Measurements from ENCODE around the gene SLC22A23. TPM values are rescaled to one million over a fixed set of nuclear protein-coding genes. Genes with fewer than 3 reads are reported as not detected.

The SLC22A23 gene
- total RNA-seq, 4 donors from 2014 or later = 6.2 to 10.8 (median 7.8) TPM

GRCh38 chr6:3398165-3398562 is 58.7 kb downstream of the SLC22A23 start:
- Histone ChIP-seq H3K27ac (no peak overlapping the region), H3K9me3 (no peaks in the 10 kb centered on the region)

GRCh38 chr6:3397229-3398164 is 59.4 kb downstream of the SLC22A23 start:
- WGBS, 2 donors (ENCODE audit: low coverage in 1 of 2) = 69 to 92% methylated on average over 4 to 6 of the region's 7 CpGs
- H3K9me3 ChIP-seq = no peaks in the 10 kb centered on the region
- no peak overlapping the region for H3K4me3 ChIP-seq
- no peak overlapping the region for H3K27ac ChIP-seq
- H3K4me1 ChIP-seq = peaks cover 0 to 32% (median 0%) of the 10 kb centered on the region in 3 donors
- no peaks in the 10 kb centered on the region for H3K36me3 ChIP-seq
- H3K27me3 ChIP-seq = no peaks in the 10 kb centered on the region
- no peak for ATAC-seq
- TF ChIP-seq CTCF (IDR thresholded peaks at IDR 0.05) (no peak), POLR2AphosphoS5 (IDR thresholded peaks at IDR 0.05) (no peak), EP300 (IDR thresholded peaks at IDR 0.05) (no peak), POLR2A (IDR thresholded peaks at IDR 0.05) (no peak)

More at GRCh38 chr6:3398165-3398562, 58.7 kb downstream of the SLC22A23 start:
- no peaks in the 10 kb centered on the region for H3K36me3 ChIP-seq
- peaks cover 0 to 36% (median 3%) of the 10 kb centered on the region in 3 donors for H3K4me1 ChIP-seq
- TF ChIP-seq EP300 (IDR thresholded peaks at IDR 0.05) (no peak), POLR2A (IDR thresholded peaks at IDR 0.05) (no peak), CTCF (IDR thresholded peaks at IDR 0.05) (no peak), POLR2AphosphoS5 (IDR thresholded peaks at IDR 0.05) (no peak)
- 20 to 35% methylated on average over 2 to 3 of the region's 3 CpGs for WGBS, 2 donors (ENCODE audit: low coverage in 1 of 2)
- ATAC-seq = no peak
- H3K27me3 ChIP-seq = no peaks in the 10 kb centered on the region
- no peak overlapping the region for H3K4me3 ChIP-seq

GRCh38 chr6:3396503-3397180 is 60.2 kb downstream of the SLC22A23 start:
- no peak overlapping the region for H3K27ac ChIP-seq

GRCh38 chr6:3394671-3395070 is 62.2 kb downstream of the SLC22A23 start:
- Histone ChIP-seq H3K36me3 (no peaks in the 10 kb centered on the region), H3K4me1 (peaks cover 0 to 31% (median 4%) of the 10 kb centered on the region in 3 donors), H3K27me3 (no peaks in the 10 kb centered on the region), H3K4me3 (no peak overlapping the region), H3K27ac (no peak overlapping the region), H3K9me3 (no peaks in the 10 kb centered on the region)
- no peak for ATAC-seq
- 60 to 88% methylated on average over 1 to 6 of the region's 7 CpGs for WGBS, 2 donors (ENCODE audit: low coverage in 1 of 2)
- TF ChIP-seq POLR2A (IDR thresholded peaks at IDR 0.05) (no peak), POLR2AphosphoS5 (IDR thresholded peaks at IDR 0.05) (no peak), EP300 (IDR thresholded peaks at IDR 0.05) (no peak)

More at GRCh38 chr6:3396503-3397180, 60.2 kb downstream of the SLC22A23 start:
- H3K4me1 ChIP-seq = peaks cover 0 to 27% (median 0%) of the 10 kb centered on the region in 3 donors
- no peak overlapping the region for H3K4me3 ChIP-seq
- WGBS, 2 donors (ENCODE audit: low coverage in 1 of 2) = 89 to 100% methylated on average over 5 to 7 of the region's 19 CpGs
- no peaks in the 10 kb centered on the region for H3K9me3 ChIP-seq
- no peak for ATAC-seq
- TF ChIP-seq POLR2A (IDR thresholded peaks at IDR 0.05) = no peak
- no peak for TF ChIP-seq EP300 (IDR thresholded peaks at IDR 0.05)
- no peak for TF ChIP-seq POLR2AphosphoS5 (IDR thresholded peaks at IDR 0.05)
- TF ChIP-seq CTCF (IDR thresholded peaks at IDR 0.05) = no peak
- H3K36me3 ChIP-seq = no peaks in the 10 kb centered on the region
- H3K27me3 ChIP-seq = no peaks in the 10 kb centered on the region

GRCh38 chr6:3393836-3394202 is 63.0 kb downstream of the SLC22A23 start:
- no peak for ATAC-seq
- no peaks in the 10 kb centered on the region for H3K27me3 ChIP-seq
- H3K27ac ChIP-seq = peak overlapping the region in 1 of 4 donors; percentile 11
- no peaks in the 10 kb centered on the region for H3K9me3 ChIP-seq
- no peaks in the 10 kb centered on the region for H3K36me3 ChIP-seq
- 63 to 81% methylated on average over 2 to 5 of the region's 8 CpGs for WGBS, 2 donors (ENCODE audit: low coverage in 1 of 2)
- TF ChIP-seq POLR2A (IDR thresholded peaks at IDR 0.05) (no peak), EP300 (IDR thresholded peaks at IDR 0.05) (no peak), POLR2AphosphoS5 (IDR thresholded peaks at IDR 0.05) (no peak)
- H3K4me1 ChIP-seq = peaks cover 0 to 34% (median 7%) of the 10 kb centered on the region in 3 donors
- H3K4me3 ChIP-seq = no peak overlapping the region

Data from gastroesophageal sphincter (tissue), 4 donors.